ENCODE measurements around the gene PATJ. TPM values are rescaled to one million over a fixed set of nuclear protein-coding genes. Genes with fewer than 3 reads are reported as not detected.

PATJ gene
- total and polyA plus RNA-seq, 2 of the 13 experiments (the other 11 are each of a cell fraction or from before 2014, with no cell fraction given): 6.2 to 16.8 TPM

DNA sequence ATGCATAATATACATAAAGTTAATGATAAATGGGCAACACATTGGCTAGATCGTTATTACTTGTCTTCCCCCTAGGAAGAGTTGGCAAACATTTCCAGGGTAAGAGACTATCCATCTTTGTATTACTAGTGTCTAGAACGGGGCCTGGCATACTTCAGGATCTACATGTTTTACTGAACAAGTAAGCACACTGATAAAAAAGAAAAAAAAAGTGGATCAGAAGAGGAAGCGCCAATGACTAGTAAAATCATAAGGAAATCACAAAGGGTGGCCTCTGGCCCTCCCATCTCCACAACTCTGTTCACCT is 17.8 kb upstream of the PATJ start (continued):
- TF ChIP-seq IKZF4 (CRISPR knock-in tag; IDR thresholded peaks at IDR 0.05; ENCODE audit: borderline replicate concordance, low read depth, not compliant biosample characterization) (peak; percentile 36), ZNF546 (CRISPR knock-in tag; conservative IDR thresholded peaks at IDR 0.05) (no peak), ZNF7 (CRISPR knock-in tag; IDR thresholded peaks at IDR 0.05) (no peak), HMG20B (CRISPR knock-in tag; conservative IDR thresholded peaks at IDR 0.05) (no peak), ZNF30 (CRISPR knock-in tag; IDR thresholded peaks at IDR 0.05) (no peak), ZNF589 (CRISPR knock-in tag; conservative IDR thresholded peaks at IDR 0.05) (no peak), ZNF431 (CRISPR knock-in tag; IDR thresholded peaks at IDR 0.05; ENCODE audit: borderline replicate concordance, low read depth) (no peak), MIER2 (CRISPR knock-in tag; IDR thresholded peaks at IDR 0.05) (no peak), MXD4 (CRISPR knock-in tag; IDR thresholded peaks at IDR 0.05) (no peak), SALL1 (CRISPR knock-in tag; IDR thresholded peaks at IDR 0.05) (no peak), ZNF747 (CRISPR knock-in tag; IDR thresholded peaks at IDR 0.05; ENCODE audit: borderline replicate concordance) (no peak), MIXL1 (CRISPR knock-in tag; IDR thresholded peaks at IDR 0.05) (no peak), MIER3 (CRISPR knock-in tag; IDR thresholded peaks at IDR 0.05; ENCODE audit: borderline replicate concordance) (no peak), ZFP82 (CRISPR knock-in tag; IDR thresholded peaks at IDR 0.05; ENCODE audit: borderline replicate concordance) (peak; percentile 50; the same call in 1 of the 2 replicates), ZNF670 (CRISPR knock-in tag; IDR thresholded peaks at IDR 0.05; ENCODE audit: borderline replicate concordance) (peak; percentile 29; the same call in 1 of the 2 replicates), NONO (IDR thresholded peaks at IDR 0.05) (no peak), NONO (CRISPR knock-in tag; conservative IDR thresholded peaks at IDR 0.05) (no peak), ZNF354B (CRISPR knock-in tag; IDR thresholded peaks at IDR 0.05) (no peak), ZFP90 (CRISPR knock-in tag; IDR thresholded peaks at IDR 0.05; ENCODE audit: borderline replicate concordance) (no peak), ZSCAN21 (CRISPR knock-in tag; IDR thresholded peaks at IDR 0.05; ENCODE audit: borderline replicate concordance) (no peak), REL (CRISPR knock-in tag; conservative IDR thresholded peaks at IDR 0.05) (0 out of 2 replicates have a peak, but pooled peaks have one; percentile 39), PPARG (CRISPR knock-in tag; conservative IDR thresholded peaks at IDR 0.05) (no peak)
- TF ChIP-seq, protein P1, sequence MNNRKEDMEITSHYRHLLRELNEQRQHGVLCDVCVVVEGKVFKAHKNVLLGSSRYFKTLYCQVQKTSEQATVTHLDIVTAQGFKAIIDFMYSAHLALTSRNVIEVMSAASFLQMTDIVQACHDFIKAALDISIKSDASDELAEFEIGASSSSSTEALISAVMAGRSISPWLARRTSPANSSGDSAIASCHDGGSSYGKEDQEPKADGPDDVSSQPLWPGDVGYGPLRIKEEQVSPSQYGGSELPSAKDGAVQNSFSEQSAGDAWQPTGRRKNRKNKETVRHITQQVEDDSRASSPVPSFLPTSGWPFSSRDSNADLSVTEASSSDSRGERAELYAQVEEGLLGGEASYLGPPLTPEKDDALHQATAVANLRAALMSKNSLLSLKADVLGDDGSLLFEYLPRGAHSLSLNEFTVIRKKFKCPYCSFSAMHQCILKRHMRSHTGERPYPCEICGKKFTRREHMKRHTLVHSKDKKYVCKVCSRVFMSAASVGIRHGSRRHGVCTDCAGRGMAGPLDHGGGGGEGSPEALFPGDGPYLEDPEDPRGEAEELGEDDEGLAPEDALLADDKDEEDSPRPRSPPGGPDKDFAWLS (CRISPR knock-in tag; IDR thresholded peaks at IDR 0.05; ENCODE audit: borderline replicate concordance): no peak
- TF ChIP-seq, protein P2, sequence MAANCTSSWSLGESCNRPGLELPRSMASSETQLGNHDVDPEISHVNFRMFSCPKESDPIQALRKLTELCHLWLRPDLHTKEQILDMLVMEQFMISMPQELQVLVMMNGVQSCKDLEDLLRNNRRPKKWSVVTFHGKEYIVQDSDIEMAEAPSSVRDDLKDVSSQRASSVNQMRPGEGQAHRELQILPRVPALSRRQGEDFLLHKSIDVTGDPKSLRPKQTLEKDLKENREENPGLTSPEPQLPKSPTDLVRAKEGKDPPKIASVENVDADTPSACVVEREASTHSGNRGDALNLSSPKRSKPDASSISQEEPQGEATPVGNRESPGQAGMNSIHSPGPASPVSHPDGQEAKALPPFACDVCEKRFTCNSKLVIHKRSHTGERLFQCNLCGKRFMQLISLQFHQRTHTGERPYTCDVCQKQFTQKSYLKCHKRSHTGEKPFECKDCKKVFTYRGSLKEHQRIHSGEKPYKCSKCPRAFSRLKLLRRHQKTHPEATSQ (CRISPR knock-in tag; IDR thresholded peaks at IDR 0.05; ENCODE audit: borderline replicate concordance): no peak
- TF ChIP-seq, protein P3, sequence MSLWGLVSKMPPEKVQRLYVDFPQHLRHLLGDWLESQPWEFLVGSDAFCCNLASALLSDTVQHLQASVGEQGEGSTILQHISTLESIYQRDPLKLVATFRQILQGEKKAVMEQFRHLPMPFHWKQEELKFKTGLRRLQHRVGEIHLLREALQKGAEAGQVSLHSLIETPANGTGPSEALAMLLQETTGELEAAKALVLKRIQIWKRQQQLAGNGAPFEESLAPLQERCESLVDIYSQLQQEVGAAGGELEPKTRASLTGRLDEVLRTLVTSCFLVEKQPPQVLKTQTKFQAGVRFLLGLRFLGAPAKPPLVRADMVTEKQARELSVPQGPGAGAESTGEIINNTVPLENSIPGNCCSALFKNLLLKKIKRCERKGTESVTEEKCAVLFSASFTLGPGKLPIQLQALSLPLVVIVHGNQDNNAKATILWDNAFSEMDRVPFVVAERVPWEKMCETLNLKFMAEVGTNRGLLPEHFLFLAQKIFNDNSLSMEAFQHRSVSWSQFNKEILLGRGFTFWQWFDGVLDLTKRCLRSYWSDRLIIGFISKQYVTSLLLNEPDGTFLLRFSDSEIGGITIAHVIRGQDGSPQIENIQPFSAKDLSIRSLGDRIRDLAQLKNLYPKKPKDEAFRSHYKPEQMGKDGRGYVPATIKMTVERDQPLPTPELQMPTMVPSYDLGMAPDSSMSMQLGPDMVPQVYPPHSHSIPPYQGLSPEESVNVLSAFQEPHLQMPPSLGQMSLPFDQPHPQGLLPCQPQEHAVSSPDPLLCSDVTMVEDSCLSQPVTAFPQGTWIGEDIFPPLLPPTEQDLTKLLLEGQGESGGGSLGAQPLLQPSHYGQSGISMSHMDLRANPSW (CRISPR knock-in tag; IDR thresholded peaks at IDR 0.05; ENCODE audit: borderline replicate concordance): no peak
- TF ChIP-seq, protein P4, sequence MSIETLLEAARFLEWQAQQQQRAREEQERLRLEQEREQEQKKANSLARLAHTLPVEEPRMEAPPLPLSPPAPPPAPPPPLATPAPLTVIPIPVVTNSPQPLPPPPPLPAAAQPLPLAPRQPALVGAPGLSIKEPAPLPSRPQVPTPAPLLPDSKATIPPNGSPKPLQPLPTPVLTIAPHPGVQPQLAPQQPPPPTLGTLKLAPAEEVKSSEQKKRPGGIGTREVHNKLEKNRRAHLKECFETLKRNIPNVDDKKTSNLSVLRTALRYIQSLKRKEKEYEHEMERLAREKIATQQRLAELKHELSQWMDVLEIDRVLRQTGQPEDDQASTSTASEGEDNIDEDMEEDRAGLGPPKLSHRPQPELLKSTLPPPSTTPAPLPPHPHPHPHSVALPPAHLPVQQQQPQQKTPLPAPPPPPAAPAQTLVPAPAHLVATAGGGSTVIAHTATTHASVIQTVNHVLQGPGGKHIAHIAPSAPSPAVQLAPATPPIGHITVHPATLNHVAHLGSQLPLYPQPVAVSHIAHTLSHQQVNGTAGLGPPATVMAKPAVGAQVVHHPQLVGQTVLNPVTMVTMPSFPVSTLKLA (IDR thresholded peaks at IDR 0.05): no peak
